CD4-positive, alpha-beta T cell treated with Interleukin-10 for 1 hour (primary cell): ENCODE data around the gene MUC16.
"Not testable (repeated sequence)": the region's sequence is repeated elsewhere in the genome, so short reads cannot be mapped to it uniquely, and the experiment has no call there.

Experiments
- DNase-seq: peaks from one replicate; pipeline ENCODE4 v3.0.0-alpha.2; 2020

Gene MUC16

DNA sequence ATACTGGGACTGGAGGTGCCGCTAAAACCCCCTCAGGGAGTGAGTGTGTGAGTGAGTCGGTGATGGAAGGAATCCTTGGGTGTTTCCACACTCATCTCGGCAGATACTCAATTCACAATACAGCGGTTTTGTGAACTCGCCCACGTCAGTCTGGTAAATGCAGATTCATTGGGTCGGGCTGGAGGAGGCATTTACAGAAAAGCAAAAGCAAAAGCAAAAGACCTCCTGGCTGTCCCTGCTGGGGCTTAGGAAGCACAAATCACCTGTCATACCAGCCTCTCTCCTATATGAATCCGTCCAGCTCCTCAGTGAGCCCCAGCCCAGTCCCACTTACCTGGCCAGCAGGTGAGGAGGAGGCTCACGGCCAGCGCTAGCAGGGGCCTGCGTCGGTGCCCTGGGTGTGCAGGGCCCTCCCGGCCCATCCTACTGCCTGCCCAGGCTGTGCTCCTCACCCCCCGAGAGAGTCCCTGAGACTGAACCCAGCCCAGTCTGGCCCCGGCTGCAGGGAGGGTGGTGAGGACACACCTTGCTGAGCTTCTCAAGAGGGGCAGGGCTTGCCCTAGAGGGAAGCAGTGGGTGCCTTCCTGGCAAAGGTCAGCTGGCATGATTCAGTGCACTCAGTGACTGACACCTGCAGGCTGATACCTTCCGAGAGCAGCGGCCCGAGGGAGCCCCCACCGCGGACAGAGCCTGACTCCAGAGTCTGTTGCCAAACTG lies at the start of gene MUC16:
Gene MUC16 (minus strand): TSS at position 475 of the 717 bp plus-strand sequence.
- peak; percentile 4 for DNase-seq

DNA sequence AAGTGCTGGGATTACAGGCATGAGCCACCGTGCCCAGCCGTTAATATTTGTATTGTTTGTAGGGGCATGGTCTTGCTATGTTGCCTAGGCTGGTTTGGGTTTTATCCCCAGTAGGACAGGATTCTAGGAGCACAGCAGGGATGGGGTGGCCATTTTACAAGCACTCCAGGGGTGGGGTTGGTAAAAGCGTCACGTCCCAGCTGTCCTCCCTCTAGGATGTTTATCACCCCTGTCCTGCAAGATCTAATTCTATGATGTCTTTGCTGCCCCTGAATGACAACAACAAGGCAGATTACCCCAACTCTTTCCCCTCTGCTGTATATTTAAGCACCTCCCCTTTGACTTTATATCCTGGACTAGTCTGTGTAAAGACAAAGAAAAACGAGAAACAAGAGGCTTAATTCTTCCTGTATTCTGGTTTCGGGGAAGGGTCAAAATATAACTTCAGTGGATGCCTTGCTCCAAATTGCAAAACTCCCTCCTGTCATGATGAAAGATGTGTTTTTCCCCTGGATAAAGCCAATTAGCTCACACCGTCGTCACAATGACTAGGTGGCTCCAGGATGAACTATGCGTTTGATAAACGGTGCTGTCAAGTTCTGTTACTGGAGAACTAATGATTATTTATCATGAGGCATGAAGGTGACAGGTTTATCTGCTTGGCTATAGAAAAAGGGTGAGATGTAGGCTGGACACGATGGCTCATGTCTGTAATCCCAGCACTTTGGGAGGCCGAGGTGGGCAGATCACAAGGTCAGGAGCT lies 48.9 kb upstream of the MUC16 start:
- no peak for DNase-seq

DNA sequence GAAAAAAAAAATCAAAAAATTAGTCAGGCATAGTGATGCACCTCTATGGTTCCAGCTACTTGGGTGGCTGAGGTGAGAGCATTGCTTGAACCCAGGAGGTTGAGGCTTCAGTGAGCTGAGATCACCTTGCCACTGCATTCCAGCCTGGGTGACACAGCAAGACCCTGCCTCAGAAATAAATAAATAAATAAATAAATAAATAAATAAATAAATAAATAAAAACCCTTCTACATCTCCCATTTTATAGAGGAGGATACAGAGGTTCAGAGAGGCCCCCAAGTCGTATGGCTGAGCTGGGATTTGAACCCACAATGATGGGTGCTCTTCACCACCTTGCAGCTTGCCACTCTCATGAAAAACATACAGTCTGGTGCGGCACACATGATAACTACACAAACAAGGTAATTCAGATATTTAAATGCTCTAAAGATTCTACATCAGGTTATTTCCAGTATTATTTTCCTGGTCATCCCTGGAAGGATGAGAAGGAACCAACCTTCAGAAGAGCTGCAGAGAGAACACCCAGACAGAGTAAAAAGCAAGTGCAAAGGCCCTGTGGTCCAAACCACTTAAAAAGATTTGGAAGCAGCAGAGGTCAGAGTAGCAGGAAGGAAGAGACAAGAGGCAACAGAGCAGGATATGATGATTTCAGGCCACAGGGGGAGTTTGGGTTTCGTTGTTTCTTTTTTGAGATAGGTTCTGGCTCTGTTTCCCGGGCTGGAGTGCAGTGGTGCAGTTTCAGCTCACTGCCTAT lies 47.5 kb upstream of the MUC16 start:
- DNase-seq, result no peak

DNA sequence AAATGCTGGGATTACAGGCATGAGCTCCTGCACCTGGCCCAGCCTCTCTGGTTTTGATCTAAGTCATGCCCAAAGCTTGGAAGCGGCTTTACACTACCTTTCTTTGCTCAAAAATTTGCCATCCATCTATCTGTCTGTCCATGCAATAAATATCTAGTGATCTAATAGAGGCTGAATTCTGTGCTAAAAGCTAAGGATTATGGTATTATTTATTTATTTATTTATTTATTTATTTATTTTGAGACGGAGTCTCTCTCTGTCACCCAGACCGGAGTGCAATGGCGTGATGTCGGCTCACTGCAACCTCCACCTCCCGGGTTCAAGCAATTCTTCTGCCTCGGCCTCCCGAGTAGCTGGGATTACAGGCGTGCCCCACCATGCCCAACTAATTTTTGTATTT lies 45.9 kb upstream of the MUC16 start:
- DNase-seq, result not testable (repeated sequence)

DNA sequence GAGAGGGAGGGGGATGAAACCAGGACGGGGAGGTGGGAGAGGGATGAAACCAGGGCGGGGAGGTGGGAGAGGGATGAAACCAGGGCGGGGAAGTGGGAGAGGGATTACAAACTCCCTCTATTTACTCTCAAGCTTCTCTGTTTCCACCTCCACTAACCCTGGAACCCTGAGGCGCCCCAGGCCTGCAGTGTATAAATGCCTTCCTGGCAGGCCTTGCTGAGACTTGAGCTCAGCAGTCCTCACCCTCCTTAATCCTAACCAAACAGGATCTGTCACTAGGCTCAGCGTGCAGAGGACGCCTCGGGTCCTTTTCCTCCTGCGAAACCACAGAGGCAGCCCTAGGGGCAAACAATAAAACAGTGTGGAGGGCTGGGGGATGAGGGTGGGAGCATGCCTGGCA lies 44.6 kb upstream of the MUC16 start:
- DNase-seq, result no peak

DNA sequence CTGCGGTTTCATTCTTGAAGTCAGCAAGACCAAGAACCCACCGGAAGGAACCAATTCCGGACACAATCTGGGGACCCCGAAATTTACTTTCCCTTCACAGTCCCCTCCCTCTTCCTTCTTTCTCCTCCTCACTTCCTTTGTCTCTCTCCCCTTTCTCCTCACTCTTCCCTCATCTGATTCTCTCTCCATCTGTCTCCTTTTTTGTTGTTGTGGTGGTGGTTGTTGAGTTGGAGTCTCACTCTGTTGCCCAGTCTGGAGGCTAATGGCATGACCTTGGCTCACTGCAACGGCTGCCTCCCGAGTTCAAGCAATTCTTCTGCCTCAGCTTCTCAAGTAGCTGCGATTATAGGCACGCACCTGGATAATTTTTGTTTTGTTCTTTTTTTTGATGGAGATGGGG lies 44.0 kb upstream of the MUC16 start:
- no peak for DNase-seq

DNA sequence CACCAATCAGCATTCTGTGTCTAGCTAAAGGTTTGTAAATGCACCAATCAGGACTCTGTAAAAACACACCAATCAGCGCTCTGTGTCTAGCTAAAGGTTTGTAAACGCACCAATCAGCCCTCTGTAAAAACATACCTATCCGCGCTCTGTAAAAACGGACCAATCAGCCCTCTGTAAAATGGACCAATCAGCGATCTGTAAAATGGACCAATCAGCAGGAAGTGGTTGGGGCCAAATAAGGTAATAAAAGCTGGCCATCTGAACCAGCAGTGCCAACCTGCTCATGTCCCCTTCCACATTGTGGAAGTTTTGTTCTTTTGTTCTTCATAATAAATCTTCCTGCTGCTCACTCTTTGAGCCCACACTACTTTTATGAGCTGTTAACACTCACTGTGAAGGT lies 43.5 kb upstream of the MUC16 start:
- DNase-seq, result not testable (repeated sequence)

DNA sequence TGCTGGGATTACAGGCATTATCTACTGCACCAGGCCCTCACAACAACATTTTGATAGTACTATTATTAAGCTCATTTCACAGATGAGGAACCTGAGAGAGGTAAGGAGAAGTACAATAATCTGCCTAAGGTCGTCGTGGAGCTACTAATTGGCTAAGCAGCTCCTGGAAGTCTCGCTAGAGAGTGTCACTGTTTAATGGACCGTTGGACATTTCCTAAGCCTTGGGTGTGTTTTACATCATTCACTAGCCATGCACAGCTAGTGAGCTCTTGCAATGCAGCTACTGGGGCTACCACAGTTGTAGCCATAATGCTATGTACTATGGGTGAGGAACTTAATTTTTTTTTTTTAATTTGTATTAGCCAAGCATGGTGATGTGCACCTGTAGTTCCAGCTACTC lies 42.7 kb upstream of the MUC16 start:
- DNase-seq, result no peak

DNA sequence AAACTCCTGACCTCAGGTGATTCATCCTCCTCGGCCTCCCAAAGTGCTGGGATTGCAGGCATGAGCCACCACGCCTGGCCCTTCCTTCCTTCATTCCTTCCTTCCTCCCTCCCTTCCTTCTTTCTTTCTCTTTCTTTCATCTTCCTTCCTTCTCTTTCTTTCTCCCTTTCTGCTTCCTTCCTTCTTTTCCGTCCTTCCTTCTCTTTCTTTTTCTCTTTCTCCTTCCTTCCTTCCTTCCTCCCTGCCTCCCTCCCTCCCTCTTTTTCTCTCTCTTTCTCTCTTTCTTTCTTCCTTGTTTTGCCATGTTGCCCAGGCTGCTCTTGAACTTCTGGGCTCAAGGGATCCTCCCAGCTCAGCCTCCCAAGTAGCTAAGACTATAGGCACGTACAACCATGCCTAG lies 36.5 kb upstream of the MUC16 start:
- DNase-seq, result no peak

DNA sequence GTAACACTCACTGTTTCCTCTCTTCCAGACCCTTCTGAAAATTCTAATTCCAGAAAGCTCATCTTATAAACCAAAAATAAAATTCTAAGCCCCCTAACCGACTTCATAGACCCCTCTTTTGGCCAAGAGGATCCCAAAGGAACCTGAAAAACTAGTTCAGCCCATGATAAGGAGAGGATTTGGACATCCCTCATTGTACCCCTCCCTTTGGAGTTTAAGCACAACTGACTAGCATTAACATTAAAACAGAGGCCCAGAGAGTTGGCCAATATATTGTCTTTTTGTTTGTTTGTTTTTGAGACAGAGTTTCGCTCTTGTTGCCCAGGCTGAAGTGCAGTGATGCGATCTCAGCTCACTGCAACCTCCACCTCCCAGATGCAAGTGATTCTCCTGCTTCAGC lies 34.2 kb upstream of the MUC16 start:
- DNase-seq, result no peak

DNA sequence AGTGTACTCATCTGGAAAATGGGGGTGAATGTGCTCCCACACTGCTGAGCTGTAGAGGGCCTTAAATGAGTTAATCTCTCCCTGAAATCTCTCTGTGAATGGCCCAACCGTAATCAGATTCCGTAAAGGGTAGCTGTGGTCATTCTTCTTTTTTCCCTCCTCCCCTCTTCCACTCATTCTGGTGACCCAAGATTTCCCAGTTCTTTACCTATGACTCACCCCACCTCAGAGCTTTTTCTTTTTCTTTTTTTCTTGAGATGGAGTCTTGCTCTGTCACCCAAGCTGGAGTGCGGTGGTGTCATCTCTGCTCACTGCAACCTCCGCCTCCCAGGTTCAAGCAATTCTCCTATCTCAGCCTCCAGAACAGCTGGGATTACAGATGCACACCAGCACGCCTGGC lies 33.3 kb upstream of the MUC16 start:
- DNase-seq, result no peak

DNA sequence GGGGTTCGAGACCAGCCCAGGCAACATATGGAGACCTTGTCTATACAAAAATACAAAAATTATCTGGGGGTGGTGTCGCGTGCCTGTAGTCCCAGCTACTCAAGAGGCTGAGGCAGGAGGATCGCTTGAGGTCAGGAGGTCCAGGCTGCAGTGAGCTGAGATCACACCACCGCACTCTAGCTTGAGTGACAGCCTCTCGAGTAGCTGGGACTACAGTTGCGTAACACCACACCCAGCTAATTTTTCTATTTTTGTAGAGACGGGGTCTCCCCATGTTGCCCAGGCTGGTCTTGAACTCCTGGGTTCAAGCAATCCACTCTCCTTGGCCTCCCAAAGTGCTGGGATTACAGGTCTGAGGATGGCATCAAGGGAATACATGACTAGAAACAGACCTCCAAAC lies 30.8 kb upstream of the MUC16 start:
- DNase-seq, result no peak

DNA sequence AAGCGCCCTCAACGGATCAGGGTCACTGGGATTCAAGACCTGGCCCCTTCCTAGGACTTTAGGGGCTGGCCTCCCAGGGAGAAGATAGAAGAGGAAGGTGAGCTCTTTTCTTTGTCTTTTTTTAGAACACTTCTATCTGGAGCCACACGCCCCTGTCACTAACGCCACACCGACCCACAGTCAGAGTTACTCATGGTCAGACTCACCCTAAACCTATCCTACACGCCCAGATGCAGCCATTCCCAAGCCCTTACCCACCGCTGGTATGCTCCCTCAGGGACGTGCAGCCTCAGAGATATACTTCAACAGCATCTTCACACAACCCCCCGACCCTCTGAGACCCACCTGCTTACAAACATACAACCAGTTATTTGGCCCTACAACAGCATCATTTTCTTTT lies 29.9 kb upstream of the MUC16 start:
- no peak for DNase-seq

DNA sequence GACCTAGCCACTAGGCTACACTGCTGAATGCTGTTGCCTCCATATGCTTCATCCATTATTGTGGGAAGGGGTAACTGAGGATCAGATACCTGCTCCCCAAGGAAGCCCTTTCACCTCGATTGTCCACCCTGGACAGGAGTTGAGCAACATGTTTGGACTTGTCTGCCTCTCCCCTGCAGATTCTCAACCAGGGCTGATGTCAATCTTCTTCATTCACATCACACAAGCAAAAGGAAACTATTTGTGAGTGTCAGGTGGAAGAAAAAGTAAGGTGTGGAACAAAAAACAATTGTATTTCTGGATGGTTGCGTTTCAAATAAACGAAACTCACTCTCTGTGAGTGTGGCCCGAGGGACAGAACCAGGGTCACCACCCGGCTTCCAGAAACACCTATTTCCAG lies 29.5 kb upstream of the MUC16 start:
- no peak for DNase-seq

DNA sequence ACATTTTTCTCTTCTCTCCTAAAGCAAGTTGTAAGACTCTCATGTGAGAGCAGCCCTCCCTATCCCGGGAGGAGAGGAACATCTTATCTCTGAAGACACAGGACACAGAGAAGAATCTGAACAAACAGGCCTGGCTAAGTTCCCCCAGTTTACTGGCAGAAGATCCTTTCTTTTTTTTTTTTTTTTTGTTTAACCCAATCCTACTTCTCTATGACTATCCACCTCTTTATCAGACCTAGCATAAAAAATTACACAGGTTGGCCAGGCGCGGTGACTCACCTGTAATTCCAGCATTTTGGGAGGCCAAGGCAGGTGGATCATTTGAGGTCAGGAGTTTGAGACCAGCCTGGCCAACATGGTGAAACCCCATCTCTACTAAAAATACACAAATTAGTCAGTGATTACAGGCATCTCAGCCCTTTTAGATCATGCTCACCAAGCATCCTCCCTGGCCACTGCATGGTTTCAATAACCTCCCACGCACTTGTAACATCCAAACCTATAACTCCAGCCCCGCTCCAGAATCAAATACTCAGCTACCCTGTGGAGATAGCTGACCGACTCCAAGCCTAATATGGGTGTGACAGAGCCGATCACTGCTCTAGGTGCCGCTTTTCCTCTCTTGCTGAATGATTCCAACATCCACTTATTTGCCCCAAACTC lies 27.3 kb upstream of the MUC16 start:
- no peak for DNase-seq

DNA sequence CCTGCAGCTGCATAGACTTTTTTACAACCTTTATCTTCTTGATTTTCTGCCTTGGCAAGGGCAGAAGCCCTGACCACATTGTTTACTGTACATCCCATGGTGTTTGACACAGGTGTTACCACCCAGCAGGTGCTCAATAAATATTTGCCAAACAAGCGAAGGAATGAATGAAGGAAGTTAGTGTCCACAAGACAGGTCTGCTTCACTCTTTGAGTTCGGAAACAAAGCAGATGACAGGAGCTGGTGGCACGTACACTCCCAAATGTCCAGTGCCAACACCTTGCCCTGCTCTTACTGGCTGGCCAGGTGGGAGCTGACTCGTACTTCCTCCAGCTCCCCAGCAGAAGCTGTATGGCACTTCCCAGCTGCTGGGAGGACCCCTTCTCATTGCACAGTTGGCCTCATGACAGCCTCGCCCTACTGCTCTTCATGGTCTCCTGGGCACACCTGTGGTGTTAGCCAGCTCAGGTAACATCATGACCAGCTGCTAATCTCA lies 22.0 kb upstream of the MUC16 start:
- no peak for DNase-seq

DNA sequence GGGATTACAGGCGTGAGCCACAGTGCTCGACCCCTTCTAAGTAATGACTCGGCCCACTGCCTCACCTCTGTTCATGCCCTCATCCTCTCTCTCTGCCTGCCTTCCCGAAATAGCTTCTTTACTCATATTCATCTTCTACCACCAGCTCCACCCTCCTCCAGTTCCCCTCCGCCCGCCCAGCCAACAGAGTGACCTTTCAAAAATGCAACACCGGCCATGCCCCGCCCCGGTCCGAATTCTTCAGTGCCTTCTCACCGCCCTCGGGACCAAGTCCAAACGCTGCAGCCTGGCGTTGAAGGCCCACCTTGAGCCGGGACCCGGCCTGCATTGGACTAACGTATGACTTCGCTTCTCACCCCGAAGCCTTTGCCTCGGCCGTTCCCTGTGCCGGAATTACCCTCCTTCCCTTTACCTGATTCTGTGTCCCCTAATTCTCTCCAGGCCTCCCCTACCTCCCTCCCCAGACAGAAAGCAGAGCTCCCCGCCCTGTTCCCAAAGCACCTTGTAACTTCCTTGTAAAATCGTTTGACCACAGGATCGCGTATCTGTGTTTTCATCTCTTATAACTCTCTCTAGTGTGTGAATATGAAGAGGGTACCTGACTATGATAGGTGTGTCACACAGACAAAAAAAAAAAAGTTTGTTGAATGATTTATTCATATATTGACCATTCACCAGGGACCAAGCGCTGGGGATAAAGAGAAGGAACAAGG lies 8.1 kb upstream of the MUC16 start:
- DNase-seq, result no peak

DNA sequence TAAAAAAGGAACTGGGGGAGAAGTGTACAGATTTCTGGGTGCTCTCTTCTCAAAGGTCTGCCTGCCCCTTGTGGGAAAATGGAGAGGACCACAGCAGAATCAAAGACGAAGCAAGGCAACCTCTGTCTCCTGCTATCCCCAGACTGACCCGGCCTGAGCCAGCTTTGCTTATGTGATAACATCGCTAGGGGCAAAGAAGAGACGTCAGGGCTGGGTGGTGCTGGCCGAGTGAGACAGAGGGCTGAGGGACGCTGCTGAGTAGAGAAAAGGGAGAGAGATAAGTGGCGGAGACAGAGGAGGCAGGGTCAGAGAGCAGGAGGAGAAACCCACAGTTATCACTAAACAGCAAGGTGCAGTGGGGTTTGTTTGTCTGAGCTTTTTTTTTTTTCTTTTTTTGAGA lies 4.6 kb upstream of the MUC16 start:
- DNase-seq, result no peak

DNA sequence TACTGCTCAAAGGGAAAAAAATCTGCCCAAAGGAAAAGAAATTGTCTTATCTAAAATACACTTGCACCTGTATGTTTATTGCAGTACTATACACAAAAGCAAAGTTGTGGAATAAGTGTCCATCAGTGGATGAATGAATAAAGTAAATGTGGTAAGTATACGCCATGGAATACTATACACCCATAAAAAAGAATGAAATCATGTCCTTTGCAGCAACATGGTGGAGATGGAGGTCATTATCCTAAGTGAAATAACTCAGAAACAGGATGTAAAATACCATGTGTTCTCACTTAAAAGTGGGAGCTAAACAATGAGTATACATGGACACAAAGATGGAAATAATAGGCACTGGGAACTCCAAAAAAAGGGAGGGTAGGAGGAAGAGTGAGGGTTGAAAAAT lies 3.8 kb upstream of the MUC16 start:
- DNase-seq, result no peak

DNA sequence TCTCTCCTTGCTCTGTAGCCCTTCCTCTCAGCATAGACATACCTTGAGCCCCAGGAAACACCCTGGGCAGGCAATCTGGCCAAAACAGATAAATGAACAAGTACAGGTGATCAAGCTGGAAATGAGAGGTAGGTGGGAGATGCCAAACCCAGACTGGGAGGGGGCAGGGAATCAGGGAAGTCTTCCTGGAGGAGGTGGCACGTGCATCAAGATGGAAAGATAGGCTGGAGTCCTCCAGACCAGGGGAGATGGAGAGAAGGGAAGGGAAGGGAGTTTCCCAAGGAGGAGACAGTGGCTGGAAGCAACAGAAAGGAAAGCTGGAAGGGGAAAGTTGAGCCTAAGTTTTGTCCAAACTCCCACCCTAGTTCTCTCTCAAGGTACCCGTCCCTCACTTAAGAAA lies 1.7 kb upstream of the MUC16 start:
- DNase-seq, result no peak

DNA sequence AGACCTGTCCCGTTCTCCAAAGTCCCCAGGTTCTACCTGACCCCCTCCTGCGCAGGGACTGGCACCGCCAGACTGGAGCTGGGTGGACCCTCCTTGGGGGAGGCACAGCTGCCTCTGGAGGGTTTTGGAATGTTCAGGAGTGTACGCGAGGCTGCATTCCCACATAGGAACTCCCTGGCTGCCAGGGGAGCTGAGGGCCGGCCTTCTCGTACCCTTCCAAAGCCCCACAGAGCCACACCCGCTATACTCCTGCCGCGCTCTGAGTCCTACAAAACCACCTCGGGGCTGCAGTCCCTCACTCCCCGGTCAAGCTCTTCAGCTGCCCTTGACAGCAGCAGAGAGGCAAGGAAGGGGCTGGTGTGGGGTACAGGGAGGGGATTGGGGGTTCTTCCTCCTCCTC lies 484 bp upstream of the MUC16 start:
- DNase-seq, result no peak

DNA sequence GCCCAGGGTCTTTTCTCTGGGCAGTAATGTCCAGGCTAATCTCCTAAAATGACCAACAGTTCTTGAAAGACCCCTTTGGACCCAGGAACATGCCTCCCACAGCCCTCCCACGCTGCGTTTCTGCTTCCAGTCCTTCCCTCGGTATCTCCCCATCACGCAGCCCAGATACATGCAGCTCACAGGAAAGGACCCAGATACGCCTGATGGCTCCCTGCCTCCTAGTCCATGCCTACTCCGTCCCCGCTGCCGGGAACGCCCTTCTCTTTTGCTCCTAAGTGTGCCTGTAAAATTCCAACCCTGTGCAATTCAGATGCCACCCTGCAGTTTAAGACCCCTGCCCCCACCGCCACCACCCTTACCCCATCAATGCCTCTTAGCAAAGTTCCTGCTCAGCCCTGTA lies 778 bp downstream of the MUC16 start:
- DNase-seq, result no peak

DNA sequence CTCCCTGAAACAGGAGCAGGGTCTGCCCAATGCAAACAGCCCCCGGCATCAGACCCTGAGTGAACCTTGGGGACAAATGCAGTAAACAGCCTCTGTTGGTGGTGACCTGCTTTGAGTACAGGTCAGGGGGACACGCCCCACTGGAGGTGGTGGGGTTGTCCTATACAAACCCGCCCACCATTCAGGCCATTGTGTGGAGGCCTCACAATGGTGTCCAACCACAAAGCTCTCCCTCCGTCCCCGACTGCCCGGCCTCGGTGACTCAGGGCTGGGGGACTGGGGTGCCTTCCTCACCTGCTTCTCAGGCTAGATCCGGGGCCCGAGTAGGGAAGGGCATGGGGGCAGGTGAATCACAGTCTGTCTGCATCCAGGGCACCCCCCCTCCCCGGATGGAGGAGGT lies 1.5 kb downstream of the MUC16 start:
- no peak for DNase-seq
